GM19468 (cell line): ENCODE measurements around the gene MAP4K5.

Source experiments
- ATAC-seq: cut with Tn5 transposase; IDR thresholded peaks from one replicate; pipeline ENCODE4 v1.9.1; 2021; ENCODE audit warnings: mild to moderate bottlenecking, moderate library complexity, moderate number of reproducible peaks; ENCODE audit not compliant: unreplicated experiment; ENCODE audit errors: extremely low read depth

The MAP4K5 gene

GRCh38 chr14:50488521-50488920 is 43.8 kb downstream of the MAP4K5 start:
- no peak for ATAC-seq

DNA sequence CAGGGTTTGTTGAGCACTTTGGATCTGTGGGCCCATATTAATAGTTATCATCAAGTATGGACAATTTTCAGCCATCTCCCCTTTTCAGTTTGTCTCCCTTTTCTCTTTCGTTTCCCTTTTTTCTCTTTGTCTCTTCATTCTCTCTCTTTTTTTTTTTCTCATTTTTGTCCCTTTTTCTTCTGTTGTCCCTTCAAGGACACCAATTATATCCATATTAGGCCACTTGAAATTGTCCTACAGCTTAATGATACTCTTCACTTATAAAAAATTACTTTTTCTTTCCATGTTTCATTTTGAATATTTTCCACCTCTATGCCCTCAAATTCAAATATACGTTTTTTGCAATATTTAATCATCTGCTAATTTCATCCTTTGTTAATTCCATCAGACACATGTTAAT is 53.3 kb downstream of the MAP4K5 start:
- ATAC-seq, result no peak

- no peak for ATAC-seq
Measured at GRCh38 chr14:50477760-50478159, 54.6 kb downstream of the MAP4K5 start.

DNA sequence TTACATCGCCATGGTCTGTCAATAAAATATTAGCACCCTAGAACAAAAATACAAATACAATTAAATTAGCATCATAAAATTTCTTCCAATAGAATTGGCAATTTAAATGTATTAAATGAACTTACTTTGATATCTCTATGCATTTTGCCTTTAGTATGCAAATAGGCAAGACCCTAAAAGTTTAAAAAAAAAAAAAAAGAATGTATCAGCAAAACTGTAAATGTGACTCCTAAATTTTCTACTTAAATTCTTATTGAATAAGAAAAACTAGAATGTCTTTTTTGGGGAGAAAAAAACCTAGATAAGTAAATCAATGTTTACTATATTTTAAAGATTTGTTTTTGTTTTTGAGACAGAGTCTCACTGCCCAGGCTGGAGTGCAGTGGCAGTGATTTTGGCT is 56.2 kb downstream of the MAP4K5 start:
- ATAC-seq, result no peak

GRCh38 chr14:50475460-50475859 is 56.9 kb downstream of the MAP4K5 start:
- no peak for ATAC-seq

DNA sequence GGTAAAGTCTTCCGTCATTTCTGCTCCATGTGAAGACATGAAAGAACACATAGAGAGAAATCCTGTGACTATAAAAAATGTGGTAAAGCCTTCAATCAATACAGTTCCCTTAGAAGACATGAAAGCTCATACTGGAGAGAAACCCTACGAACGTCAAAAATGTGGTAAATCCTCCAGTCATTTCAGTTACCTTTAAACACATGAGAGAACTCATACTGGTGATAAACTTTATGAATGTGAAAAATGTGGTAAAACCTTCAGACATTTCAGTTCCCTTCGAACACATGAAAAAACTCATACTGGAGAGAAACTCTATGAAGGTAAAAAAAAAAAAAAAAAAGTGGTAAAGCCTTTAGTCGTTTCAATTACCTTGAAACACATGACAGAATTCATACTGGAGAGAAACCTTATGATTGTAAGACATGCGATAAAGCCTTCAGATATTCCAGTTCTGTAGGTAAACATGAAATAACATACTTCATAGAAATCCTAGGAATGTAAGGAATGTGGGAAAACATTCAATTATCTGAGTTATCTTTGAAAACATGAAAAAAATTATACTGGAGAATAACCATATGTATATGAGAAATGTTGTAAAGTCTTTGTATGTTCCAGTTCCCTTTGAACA is 60.4 kb downstream of the MAP4K5 start:
- ATAC-seq, result no peak

DNA sequence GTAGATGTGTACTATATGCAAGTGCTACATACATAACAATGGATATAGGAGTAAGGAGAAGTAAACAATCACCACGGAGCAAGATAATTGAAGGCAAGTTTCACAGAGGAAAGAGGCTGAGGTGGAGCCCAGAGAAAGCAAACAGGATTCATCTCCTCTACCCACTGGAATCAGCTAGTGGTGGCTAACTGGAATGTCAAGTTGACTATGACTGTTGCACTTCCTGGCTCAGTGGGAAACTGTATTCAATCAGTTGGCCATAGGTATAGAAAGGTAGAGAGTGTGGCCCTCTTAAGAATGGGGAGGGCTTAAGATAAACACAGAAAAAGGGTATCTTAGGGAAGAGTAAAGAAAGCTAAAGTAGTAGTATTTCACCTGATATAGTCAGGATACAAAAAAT is 62.4 kb downstream of the MAP4K5 start:
- ATAC-seq, result no peak

DNA sequence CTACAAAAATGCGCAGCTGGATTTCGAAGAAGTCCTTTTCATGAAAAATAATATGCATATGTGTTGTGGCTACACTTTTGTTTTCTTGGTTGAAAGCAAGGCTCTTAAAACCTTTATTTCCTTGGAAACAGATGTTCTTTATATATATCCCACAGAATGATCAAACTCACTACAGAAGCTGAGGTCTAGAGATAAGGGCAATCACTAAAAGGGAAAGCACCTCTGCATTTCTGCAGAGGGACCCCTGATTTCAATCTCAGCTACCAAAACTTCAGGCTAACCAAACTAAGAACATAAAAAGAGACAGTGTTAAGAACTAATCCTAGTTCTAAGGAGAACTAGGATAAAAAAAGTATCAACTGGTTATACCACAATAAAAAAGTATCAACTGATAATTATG is 70.3 kb downstream of the MAP4K5 start:
- ATAC-seq, result no peak

DNA sequence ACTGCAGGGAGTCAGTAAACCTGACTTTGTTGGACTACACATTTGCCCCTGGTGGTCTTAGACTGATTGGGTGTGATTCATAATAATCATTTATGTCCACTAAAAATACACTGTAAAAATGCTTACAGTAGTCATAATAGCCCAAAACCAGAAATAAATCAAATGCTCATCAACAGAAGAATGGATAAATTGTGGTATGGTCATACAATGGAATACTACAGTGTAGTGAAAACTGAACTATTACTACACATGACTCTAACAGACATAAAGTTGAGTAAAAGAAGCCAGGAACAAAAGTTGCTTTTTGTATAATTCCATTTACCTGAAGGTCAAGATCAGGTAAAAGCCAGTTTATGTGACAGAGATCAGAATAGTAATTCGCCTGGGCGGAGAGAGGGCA is 78.5 kb downstream of the MAP4K5 start:
- no peak for ATAC-seq

- ATAC-seq, result no peak
Measured at GRCh38 chr14:50452979-50453705, 79.2 kb downstream of the MAP4K5 start.

GRCh38 chr14:50452296-50452695 is 80.1 kb downstream of the MAP4K5 start:
- ATAC-seq, result no peak

DNA sequence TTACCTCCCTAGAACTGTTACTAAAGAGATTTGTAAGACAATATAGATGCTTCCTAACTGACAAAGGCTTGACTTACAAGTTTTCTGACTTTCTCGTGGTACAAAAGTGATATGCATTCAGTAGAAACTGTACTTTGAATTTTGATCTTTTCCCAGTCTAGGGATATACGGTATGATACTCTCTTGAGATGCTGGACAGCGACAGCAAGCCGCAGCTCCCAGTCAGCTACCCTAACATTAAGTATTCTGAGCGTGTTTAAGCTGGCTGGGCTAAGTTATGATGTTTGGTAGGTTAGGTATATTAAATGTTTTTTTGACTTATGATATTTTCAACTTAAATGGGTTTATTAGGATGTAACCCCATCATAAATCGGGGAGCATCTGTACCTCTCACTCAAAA is 80.5 kb downstream of the MAP4K5 start:
- ATAC-seq, result no peak

GRCh38 chr14:50447461-50447860 is 84.9 kb downstream of the MAP4K5 start:
- no peak for ATAC-seq

- ATAC-seq, result no peak
Measured at GRCh38 chr14:50434528-50434927, 97.8 kb downstream of the MAP4K5 start.

DNA sequence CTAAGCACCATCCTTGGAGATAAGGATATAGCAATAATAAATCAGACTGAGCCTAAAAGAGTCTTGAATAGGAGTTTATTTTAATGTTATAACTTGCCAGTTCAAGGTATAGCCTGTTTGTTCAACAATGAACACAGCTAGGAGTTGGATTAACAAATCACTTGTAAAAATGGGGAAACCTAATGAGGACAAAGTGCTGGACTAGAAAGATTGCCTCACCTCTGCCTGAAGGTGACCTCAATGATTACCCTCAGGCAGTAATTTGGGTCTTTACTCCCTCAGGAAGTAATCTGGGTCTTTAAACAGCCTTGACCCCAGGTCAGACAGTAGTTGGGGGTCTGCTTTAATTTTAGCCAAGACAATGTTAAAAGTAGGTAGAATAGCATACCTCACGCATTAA is 100.2 kb downstream of the MAP4K5 start:
- ATAC-seq, result no peak

DNA sequence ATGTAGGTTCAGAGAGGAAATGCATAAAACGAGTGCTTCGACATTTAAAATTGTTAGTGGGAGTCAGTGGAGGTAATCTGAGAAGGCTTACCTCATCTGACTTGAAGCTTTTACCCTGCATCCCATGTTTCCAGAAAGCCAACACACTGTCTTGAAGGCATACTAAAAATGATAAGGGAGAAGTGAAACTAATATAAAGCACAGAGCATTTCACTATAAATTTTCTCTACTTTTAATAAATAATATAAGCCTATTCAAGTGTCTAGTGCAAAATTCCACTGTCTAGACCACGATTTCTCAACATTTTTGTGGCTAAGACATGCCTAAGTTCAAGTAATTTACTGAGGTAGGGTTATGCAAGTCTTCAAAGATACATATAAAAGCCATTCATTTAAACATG is 106.6 kb downstream of the MAP4K5 start:
- ATAC-seq, result no peak

DNA sequence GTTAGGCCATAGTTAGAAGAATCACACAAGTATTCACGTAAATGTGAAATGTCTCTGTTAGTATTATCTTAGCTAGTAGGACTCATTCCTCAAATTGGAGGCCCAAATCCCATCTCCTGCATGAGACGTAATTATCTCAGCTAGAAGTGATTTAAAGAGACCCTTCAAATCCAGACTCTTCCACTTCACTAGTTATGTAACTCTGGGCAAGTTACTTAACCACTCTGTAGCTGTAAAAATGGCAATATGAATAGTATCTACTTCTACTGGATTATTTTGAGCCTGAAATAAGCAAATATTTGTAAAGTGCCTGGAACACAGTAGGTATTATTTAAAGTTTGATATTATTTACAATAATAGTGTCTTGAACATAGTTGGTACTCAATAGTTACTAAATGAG is 107.3 kb downstream of the MAP4K5 start:
- ATAC-seq, result no peak

DNA sequence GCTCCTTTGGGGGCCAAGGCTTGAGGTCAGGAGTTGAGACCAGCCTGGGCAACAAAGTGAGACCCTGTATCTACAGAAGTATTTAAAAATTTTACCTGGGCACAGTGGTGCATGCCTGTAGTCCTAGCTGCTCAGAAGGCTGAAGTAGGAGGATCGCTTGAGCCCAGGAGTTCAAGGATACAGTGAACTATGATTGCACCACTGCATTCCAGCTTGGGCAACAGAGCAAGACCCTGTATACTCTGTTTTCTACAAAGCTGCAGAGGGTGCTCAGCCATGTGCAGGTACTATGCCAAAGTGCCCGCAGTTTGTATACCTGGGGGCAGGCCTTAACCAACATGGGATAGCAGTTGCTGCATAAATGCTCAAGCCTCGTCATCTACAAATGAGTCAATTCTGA is 108.8 kb downstream of the MAP4K5 start:
- ATAC-seq, result no peak

DNA sequence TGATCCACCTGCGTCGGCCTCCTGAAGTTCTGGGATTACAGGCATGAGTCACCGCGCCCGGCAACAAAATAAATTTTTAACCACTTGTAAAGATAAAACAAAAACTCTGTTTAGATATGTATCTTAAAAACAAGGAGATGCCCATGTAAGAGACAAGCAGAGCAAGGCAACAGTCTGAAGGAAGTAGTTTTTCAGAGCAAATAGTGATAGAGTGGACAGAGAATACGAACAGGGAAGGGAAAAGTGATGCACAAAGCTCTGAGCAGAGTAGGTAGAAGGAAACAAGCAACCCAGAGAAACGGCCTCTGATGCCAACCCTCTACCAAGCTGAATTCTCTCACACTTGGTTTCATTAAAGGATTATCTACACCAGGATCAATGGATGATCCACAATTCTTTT is 110.9 kb downstream of the MAP4K5 start:
- ATAC-seq, result no peak

- no peak for ATAC-seq
Measured at GRCh38 chr14:50417853-50418252, 114.5 kb downstream of the MAP4K5 start.

DNA sequence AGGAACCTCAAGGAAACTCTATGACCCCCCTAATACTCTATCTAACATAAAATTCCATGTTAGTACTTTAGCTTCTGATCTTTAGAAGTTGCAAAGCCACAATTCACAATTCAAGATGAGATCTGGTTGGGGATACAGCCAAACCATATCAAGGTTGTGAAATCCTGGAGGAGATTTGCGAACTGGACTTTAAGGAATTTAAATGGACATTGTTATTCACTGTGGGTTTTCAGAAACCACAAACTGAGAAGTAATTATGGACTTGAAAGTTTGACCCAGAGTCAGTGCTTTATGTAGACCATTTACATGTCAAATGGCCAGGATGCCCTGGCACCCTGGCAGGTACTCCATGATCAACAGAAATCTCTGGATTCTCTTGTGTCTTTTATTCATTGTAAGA is 121.4 kb downstream of the MAP4K5 start:
- no peak for ATAC-seq

DNA sequence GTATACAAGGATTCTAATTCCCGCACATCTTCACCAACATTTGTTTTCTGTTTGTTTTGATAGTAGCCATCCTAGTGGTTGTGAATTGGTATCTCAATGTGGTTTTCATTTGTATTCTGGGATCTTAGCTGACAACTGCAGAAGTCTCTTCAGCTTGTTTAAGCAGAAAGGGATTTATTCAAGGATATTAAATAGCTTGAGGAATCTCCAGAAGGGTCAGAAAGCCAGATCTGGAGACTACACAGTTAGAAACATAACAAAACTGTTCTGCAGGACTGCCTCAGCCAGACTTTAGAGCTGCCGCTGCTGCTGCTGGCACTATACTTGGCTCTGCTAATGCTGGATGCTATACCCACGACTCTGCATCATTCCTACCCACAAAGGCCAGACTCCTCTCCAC is 122.3 kb downstream of the MAP4K5 start:
- no peak for ATAC-seq
